ENCODE data around the gene FBN3.

- TF ChIP-seq CTCF (IDR thresholded peaks at IDR 0.05), result no peak
- no peak for TF ChIP-seq REST (IDR thresholded peaks at IDR 0.05; ENCODE audit: insufficient read depth in 1 of 2, low read depth in 2 of 2, low read length in 1 of 2)
- no peak for TF ChIP-seq POLR2AphosphoS5 (IDR thresholded peaks at IDR 0.05; ENCODE audit: low read depth, low read length)
- TF ChIP-seq SIN3A (IDR thresholded peaks at IDR 0.05; ENCODE audit: borderline replicate concordance, insufficient read depth, low read depth, low read length), result no peak
- TF ChIP-seq TCF7L2 (IDR thresholded peaks at IDR 0.05; ENCODE audit: low read depth, low read length), result no peak
Measured at GRCh38 chr19:8093740-8094139, 55.7 kb downstream of the FBN3 start.

All from Panc1 (cell line).